Rectal smooth muscle tissue (tissue), 1 donor: ENCODE measurements around the gene GADD45B.
"Not testable (repeated sequence)": the region's sequence is repeated elsewhere in the genome, so short reads cannot be mapped to it uniquely, and the experiment has no call there.

Experiments used
- H3K27ac ChIP-seq: one replicate; pipeline ENCODE4 v1.7.0; 2013; ENCODE audit warnings: low read depth, low read length, inconsistent platforms
- H3K27me3 ChIP-seq: one replicate; pipeline ENCODE4 v1.7.0; 2013; ENCODE audit warnings: low read length; ENCODE audit not compliant: control insufficient read depth, insufficient read depth
- H3K36me3 ChIP-seq: one replicate; pipeline ENCODE4 v1.7.0; 2013; ENCODE audit warnings: low read length; ENCODE audit not compliant: control insufficient read depth, insufficient read depth
- H3K4me1 ChIP-seq: one replicate; pipeline ENCODE4 v1.7.0; 2013; ENCODE audit warnings: low read length; ENCODE audit not compliant: control insufficient read depth, insufficient read depth
- H3K4me3 ChIP-seq: one replicate; pipeline ENCODE4 v1.7.0; 2013; ENCODE audit warnings: low read length
- H3K9ac ChIP-seq: one replicate; pipeline ENCODE4 v1.7.0; 2013; ENCODE audit warnings: low read length

The GADD45B gene

DNA sequence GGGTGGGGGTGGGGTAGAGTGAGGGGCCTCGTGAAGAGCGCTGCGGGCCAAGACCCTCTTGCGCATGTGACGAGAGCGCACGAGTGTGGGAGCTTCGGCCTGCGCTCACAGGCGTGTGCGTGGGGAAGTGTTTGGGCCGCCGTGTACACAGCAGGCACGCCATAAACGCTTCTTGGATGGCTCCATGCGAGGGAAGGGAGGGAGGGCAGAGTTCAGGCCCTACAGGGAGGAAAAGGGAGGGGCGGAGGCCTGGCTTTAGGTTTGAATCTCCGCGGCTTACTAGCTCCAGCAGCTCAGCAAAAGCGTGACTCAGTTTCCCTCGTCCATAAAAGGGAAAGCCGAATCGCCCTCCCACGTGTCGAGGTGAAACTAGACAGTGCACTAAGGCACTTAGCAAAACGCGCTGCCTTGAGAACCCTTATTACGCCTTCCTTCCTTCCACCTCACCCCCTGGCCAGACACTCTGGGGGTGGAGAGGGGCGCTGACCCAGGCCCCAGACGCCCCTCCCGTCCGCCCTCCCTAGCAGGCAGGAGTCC, 12.5 kb downstream of the GADD45B start:
- Histone ChIP-seq H3K9ac (no peak overlapping the region), H3K27me3 (no peaks in the 10 kb centered on the region), H3K27ac (no peak overlapping the region), H3K4me1 (peaks cover 5% of the 10 kb centered on the region), H3K36me3 (no peaks in the 10 kb centered on the region), H3K4me3 (peak overlapping the region; percentile 40)

DNA sequence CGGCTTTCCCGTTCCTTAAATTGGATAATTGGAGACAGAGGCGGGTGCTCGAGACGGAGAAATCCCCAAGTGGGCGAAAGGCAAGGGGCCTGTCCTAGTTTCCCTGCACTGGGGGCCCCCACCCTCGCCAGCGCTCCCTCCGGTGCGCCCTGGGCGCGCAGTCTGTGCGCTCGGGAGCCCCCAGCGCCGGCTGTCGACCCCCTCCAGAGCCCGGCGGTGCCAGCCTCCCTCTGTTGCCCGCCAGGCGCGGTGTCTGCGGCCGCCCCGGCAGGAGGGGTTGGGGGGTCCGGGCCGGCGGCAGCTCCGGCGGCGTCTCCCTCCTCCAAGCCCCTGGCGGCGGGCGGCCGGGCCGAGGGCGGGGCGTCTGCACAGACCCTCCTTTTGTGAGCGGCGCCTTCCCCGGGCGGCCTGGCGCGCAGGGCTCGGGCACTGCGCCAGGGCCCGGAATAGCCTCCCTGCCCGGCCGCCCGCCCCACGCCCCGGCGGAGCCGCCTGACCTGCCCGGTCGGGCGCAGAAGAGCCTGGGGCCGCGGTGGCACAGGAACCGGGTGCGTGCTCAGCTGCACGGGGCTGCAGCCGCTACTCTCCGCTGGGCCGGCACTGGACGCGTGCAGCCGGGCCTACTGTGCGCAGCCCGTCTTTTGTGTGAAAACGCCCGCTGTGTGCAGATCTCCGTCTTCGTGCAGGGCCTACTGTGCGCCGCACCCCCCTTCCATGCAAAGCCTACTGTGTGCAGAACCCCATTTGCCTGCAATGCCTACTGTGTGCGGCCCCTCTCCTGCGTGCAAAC, 13.2 kb downstream of the GADD45B start:
- Histone ChIP-seq H3K4me1 (peaks cover 5% of the 10 kb centered on the region), H3K4me3 (peak overlapping the region; percentile 40), H3K9ac (no peak overlapping the region), H3K27ac (no peak overlapping the region), H3K36me3 (no peaks in the 10 kb centered on the region), H3K27me3 (no peaks in the 10 kb centered on the region)

GRCh38 chr19:2490659-2491058, 14.7 kb downstream of the GADD45B start:
- Histone ChIP-seq H3K36me3 (no peaks in the 10 kb centered on the region), H3K27ac (no peak overlapping the region), H3K4me1 (peaks cover 11% of the 10 kb centered on the region), H3K9ac (no peak overlapping the region), H3K4me3 (no peak overlapping the region), H3K27me3 (no peaks in the 10 kb centered on the region)

GRCh38 chr19:2491130-2491801, 15.3 kb downstream of the GADD45B start:
- Histone ChIP-seq H3K36me3 (no peaks in the 10 kb centered on the region), H3K4me1 (peaks cover 14% of the 10 kb centered on the region), H3K27me3 (no peaks in the 10 kb centered on the region), H3K9ac (no peak overlapping the region), H3K27ac (no peak overlapping the region), H3K4me3 (no peak overlapping the region)

- Histone ChIP-seq H3K27ac (no peak overlapping the region), H3K27me3 (no peaks in the 10 kb centered on the region), H3K9ac (no peak overlapping the region), H3K4me1 (peaks cover 14% of the 10 kb centered on the region), H3K4me3 (no peak overlapping the region), H3K36me3 (no peaks in the 10 kb centered on the region)
These were observed 16.9 kb downstream of the GADD45B start for GRCh38 chr19:2492870-2493269.

DNA sequence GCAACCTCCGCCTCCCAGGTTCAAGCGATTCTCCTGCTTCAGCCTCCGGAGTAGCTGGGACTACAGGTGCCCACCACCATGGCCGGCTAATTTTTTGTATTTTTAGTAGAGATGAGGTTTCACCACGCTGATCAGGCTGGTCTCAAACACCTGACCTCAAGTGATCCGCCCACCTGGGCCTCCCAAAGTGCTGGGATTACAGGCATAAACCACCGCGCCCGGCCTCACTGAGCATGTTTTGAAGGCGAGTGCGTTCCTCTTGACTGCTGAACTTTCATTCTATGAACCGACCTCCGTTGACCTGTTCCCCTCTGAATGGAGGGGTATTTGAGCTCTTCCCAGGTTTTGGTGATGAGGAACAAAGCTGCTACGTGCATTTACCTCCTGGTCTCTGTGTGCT, 17.5 kb downstream of the GADD45B start:
- H3K4me3 ChIP-seq: not testable (repeated sequence)

GRCh38 chr19:2494084-2494446, 18.1 kb downstream of the GADD45B start:
- H3K4me1 ChIP-seq: peaks cover 14% of the 10 kb centered on the region
- no peaks in the 10 kb centered on the region for H3K36me3 ChIP-seq
- H3K9ac ChIP-seq: no peak overlapping the region
- peak overlapping the region; percentile 89 for H3K4me3 ChIP-seq
- H3K27me3 ChIP-seq: no peaks in the 10 kb centered on the region
- H3K27ac ChIP-seq: no peak overlapping the region

More for the DNA sequence above, 17.5 kb downstream of the GADD45B start:
- H3K4me1 ChIP-seq: peaks cover 14% of the 10 kb centered on the region
- H3K27ac ChIP-seq, H3K27me3 ChIP-seq, H3K36me3 ChIP-seq, H3K9ac ChIP-seq: not testable (repeated sequence)

GRCh38 chr19:2494447-2495129, 18.7 kb downstream of the GADD45B start:
- Histone ChIP-seq H3K36me3 (no peaks in the 10 kb centered on the region), H3K27ac (peak overlapping the region; percentile 78), H3K9ac (peak overlapping the region; percentile 80), H3K4me1 (peaks cover 12% of the 10 kb centered on the region), H3K4me3 (peak overlapping the region; percentile 89), H3K27me3 (no peaks in the 10 kb centered on the region)

GRCh38 chr19:2495130-2495641, 19.3 kb downstream of the GADD45B start:
- no peaks in the 10 kb centered on the region for H3K27me3 ChIP-seq
- H3K4me3 ChIP-seq: peak overlapping the region; percentile 89
- H3K27ac ChIP-seq: peak overlapping the region; percentile 78
- no peaks in the 10 kb centered on the region for H3K36me3 ChIP-seq
- peak overlapping the region; percentile 80 for H3K9ac ChIP-seq
- peaks cover 9% of the 10 kb centered on the region for H3K4me1 ChIP-seq

GRCh38 chr19:2495651-2496316, 19.9 kb downstream of the GADD45B start:
- H3K27ac ChIP-seq: peak overlapping the region; percentile 78

DNA sequence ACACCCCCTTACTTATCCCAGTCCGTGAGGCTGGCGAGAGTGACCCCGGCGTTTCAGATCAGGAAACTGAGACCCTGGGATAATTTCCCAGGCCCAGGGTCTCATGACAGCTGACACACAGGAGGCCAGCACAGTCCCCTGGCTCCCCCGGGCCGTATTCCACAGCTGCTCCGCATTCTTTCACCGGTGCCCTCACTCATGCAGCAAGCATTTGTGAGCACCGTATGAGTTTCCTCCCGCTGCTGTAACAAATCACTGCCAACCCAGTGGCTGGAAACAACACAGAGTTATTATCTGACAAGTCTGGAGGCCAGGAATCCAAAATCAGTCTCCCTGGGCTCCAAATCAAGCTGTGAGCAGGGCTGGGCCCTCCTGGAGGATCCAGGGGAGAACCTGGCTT, 21.3 kb downstream of the GADD45B start:
- H3K4me1 ChIP-seq: peaks cover 9% of the 10 kb centered on the region
- H3K9ac ChIP-seq: no peak overlapping the region
- H3K27ac ChIP-seq: no peak overlapping the region

More at GRCh38 chr19:2495651-2496316, 19.9 kb downstream of the GADD45B start:
- Histone ChIP-seq H3K4me1 (peaks cover 9% of the 10 kb centered on the region), H3K36me3 (no peaks in the 10 kb centered on the region), H3K9ac (no peak overlapping the region), H3K4me3 (peak overlapping the region; percentile 89), H3K27me3 (no peaks in the 10 kb centered on the region)

DNA sequence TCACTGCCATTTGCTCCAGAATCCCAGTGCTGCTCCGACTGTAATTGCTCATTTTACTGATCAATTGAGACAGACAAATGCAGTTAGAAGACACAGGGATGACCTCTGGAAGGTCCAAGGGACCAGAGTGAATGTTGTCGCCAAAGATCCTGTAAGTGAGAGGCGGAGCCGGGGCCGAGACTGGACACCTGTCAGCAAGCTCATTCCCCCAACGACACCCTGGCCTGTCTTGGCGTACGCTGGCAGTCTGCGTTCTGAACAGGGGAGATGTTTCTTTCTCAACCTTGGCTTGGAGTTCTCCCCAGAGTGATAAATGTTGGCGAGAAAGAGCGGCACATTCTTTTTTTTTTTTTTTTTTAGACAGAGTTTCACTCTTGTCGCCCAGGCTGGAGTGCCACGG, 24.2 kb downstream of the GADD45B start:
- H3K27ac ChIP-seq: no peak overlapping the region
- no peak overlapping the region for H3K9ac ChIP-seq

More for the DNA sequence above, 21.3 kb downstream of the GADD45B start:
- H3K27me3 ChIP-seq: no peaks in the 10 kb centered on the region
- H3K4me3 ChIP-seq: no peak overlapping the region
- H3K36me3 ChIP-seq: no peaks in the 10 kb centered on the region

More for the DNA sequence above, 24.2 kb downstream of the GADD45B start:
- Histone ChIP-seq H3K4me3 (no peak overlapping the region), H3K27me3 (no peaks in the 10 kb centered on the region), H3K36me3 (no peaks in the 10 kb centered on the region), H3K4me1 (peaks cover 3% of the 10 kb centered on the region)
